Neural cell (in vitro differentiated cells): ENCODE results near the gene SLBP.

Experiments used
- EP300 ChIP-seq: fragments of 450-650 bp; conservative IDR thresholded peaks from 2 replicates; pipeline ENCODE4 v1.6.1; 2014; ENCODE audit warnings: antibody characterized with exemption, mild to moderate bottlenecking, moderate library complexity; ENCODE audit not compliant: poor library complexity, severe bottlenecking
- MXI1 ChIP-seq: fragments of 450-650 bp; conservative IDR thresholded peaks from 2 replicates; pipeline ENCODE4 v1.6.1; 2014; ENCODE audit warnings: antibody characterized with exemption, mild to moderate bottlenecking; ENCODE audit not compliant: poor library complexity, severe bottlenecking
- POLR2AphosphoS5 ChIP-seq: IDR thresholded peaks from 2 replicates; pipeline ENCODE4 v1.6.1; 2012
- RAD21 ChIP-seq: fragments of 450-650 bp; conservative IDR thresholded peaks from 2 replicates; pipeline ENCODE4 v1.6.1; 2014; ENCODE audit warnings: antibody characterized with exemption, mild to moderate bottlenecking, moderate library complexity
- REST ChIP-seq: IDR thresholded peaks from 2 replicates; pipeline ENCODE4 v1.6.1; 2012; ENCODE audit warnings: borderline replicate concordance
- SMC3 ChIP-seq: fragments of 450-650 bp; conservative IDR thresholded peaks from 2 replicates; pipeline ENCODE4 v1.6.1; 2014; ENCODE audit warnings: antibody characterized with exemption, mild to moderate bottlenecking, moderate library complexity; ENCODE audit not compliant: poor library complexity
- TAF1 ChIP-seq: IDR thresholded peaks from 2 replicates; pipeline ENCODE4 v1.6.1; 2012; ENCODE audit warnings: low read depth
- TF ChIP-seq, protein P1 (sequence below): fragments of 450-650 bp; IDR thresholded peaks from 2 replicates; pipeline ENCODE4 v1.5.1; 2014; ENCODE audit warnings: antibody characterized with exemption, mild to moderate bottlenecking, moderate library complexity; ENCODE audit not compliant: poor library complexity, severe bottlenecking

- no peak for TF ChIP-seq TAF1
- TF ChIP-seq POLR2AphosphoS5: no peak
- TF ChIP-seq EP300: no peak
- TF ChIP-seq, protein P1, sequence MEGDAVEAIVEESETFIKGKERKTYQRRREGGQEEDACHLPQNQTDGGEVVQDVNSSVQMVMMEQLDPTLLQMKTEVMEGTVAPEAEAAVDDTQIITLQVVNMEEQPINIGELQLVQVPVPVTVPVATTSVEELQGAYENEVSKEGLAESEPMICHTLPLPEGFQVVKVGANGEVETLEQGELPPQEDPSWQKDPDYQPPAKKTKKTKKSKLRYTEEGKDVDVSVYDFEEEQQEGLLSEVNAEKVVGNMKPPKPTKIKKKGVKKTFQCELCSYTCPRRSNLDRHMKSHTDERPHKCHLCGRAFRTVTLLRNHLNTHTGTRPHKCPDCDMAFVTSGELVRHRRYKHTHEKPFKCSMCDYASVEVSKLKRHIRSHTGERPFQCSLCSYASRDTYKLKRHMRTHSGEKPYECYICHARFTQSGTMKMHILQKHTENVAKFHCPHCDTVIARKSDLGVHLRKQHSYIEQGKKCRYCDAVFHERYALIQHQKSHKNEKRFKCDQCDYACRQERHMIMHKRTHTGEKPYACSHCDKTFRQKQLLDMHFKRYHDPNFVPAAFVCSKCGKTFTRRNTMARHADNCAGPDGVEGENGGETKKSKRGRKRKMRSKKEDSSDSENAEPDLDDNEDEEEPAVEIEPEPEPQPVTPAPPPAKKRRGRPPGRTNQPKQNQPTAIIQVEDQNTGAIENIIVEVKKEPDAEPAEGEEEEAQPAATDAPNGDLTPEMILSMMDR: no peak
- TF ChIP-seq REST: no peak
- TF ChIP-seq MXI1: no peak
- no peak for TF ChIP-seq SMC3
- TF ChIP-seq RAD21: no peak
Observed at GRCh38 chr4:1761130-1761689, 49.1 kb upstream of the SLBP start.
